NCI-H69 (cell line): ENCODE measurements around the gene CYB5R2.
A peak's percentile ranks its signal among the peaks of the same experiment; 100 is the strongest.
"Not testable (repeated sequence)": the region's sequence is repeated elsewhere in the genome, so short reads cannot be mapped to it uniquely, and the experiment has no call there.

Experiments
- DNase-seq: peaks from one replicate; lab custom pipeline; 2025; lab: John Stamatoyannopoulos, UW

The CYB5R2 gene

DNA sequence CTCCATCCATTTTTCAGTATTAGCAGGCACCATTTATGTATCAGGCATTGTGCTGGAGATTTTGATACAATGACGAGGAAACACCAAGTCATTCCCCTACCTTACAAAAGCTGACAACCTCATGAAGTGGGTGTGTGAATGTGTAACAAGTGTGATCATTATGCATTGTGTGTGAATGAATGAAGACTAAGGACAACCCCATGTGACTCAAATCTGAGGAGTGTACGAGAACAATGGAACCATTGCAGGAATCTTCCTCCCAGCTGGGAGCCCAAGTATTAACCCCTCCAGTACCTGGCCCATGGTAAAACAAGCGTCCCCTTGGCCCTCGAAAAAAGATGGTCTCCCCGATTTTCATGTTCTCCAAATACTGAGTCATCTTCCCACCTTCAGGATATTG lies 4.4 kb downstream of the CYB5R2 start:
- no peak for DNase-seq

DNA sequence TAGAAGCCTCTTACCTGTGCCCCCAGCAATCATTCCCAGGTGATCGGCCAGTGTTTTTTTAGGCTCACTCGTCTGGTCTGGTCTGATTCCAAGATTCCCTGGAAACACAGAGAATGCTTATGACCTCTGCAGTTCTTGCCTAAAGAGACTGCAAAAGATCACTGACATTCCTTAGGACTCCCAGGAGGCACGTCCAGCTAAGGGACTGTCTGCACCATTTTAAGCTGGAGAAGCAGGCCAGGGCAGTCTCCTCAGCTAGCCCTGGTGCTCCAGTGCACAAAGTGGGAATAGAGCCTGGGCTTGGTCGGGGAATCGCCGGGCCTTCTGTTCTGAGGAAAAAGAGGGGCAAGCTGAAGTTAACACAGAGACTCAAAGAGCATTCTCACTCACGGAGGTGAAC lies 4.8 kb downstream of the CYB5R2 start:
- no peak for DNase-seq

GRCh38 chr11:7667460-7667859 lies 5.8 kb downstream of the CYB5R2 start:
- DNase-seq: peak; percentile 6

DNA sequence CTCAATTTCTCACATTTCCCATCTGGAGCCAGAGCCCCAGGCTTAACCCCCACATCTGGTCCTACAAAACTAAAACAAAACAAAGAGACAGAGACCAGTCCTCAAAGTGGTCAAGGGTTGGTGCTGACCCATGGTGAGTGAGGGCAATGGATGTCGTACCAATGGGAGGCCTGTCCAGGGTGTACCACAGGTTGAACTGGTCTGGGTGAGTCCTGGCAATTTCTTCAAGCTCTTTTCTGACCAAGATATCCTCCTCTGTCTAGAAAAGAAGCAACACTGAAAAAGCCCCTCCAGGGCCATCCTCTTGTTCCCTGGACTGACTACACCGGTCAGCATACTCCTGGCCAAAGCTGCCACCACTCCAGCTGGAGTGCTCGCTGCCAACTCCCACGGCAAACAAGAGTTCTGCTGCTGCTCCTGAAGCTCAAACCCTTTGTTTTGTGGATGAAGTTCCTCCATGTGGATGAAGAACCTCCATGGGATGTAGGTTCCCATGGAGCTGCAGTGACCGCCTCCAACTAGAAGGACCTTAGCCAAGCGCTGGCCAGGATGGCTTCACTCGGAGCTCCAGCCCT lies 6.9 kb downstream of the CYB5R2 start:
- DNase-seq: no peak

- peak; percentile 74 for DNase-seq
Measured at GRCh38 chr11:7665473-7666291, 7.6 kb downstream of the CYB5R2 start.

GRCh38 chr11:7664867-7665266 lies 8.4 kb downstream of the CYB5R2 start:
- DNase-seq: no peak

GRCh38 chr11:7663531-7663930 lies 9.8 kb downstream of the CYB5R2 start:
- not testable (repeated sequence) for DNase-seq

DNA sequence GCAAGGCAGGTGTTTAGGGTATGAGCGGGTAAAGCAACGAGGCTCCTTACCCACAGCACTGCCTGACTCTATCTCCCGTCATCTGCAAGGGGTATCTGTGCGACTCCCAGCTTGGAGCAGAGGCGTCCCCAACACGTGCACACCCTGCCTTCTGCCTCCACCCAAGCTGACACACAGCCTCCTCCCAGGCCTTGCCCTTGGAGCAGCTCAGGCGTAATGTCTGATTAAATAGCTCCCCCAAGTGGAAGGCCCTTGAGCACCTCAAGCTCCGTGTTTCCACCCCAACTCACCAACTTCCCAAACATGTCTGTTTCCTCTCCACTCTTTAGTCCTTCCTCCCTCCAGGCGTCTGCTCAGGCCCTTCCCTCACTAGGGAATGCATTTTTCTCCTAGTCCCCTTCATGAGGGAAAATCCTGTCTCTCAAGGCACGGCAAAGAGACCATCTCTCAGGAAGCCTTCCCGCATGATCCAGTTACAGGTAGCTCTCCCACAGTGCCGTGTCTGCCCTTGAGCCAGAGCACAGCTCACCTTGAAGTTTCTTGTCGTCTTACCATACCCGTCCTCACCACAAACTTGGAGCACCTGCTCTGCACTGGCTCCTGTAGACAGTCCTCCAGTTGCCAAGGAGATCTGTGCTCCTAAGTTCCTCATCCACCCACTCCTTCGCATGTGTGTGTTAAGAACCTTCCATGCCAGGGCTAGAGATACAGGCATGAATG lies 15.8 kb downstream of the CYB5R2 start:
- peak; percentile 68 for DNase-seq

GRCh38 chr11:7656704-7657103 lies 16.6 kb downstream of the CYB5R2 start:
- no peak for DNase-seq

GRCh38 chr11:7655253-7656217 lies 17.8 kb downstream of the CYB5R2 start:
- no peak for DNase-seq

DNA sequence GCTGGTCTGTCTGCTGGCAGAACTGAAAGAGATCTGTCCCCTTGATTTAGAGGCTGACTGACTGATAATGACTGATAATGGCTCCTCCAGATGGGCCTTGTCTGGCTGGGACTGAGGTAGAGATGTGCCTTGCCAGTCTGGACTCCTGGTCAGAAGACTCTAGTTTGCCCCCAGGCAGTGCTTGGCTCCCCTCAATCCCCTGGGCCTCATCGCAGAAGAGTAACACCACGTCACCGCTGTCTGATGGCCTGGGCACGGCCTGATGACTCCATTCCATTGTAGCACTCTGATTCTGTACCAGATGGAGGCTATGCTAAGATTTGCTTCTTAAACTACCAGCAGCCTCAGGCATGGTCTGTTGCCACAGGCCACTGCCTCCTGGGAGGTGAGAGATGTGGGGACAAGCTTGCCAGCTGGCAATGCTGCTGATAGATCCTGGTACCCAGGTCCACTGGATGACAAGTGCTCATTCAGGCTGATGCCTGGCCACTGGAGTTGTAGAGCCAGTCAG lies 19.1 kb downstream of the CYB5R2 start:
- DNase-seq: peak; percentile 76

DNA sequence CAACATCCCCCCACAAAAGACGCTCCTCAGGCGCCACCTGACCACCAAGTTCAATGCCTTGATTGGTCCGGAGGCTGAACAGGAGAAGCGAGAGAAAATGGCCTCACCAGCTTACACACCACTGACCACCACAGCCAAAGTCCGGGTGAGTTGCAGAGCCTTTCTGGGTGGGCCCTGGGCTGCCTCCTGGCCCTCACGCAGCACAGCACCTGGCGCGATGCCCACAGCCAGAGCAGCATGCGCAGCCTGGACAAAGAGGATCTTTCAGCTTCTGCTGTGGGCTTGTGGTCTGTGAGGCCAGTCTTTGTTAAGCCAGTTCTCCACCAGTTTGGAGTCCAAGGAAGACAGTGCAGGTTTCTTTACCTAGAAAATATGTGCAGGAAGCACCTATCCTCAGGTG lies 21.6 kb downstream of the CYB5R2 start:
- no peak for DNase-seq

GRCh38 chr11:7651140-7651551 lies 22.2 kb downstream of the CYB5R2 start:
- DNase-seq: no peak

DNA sequence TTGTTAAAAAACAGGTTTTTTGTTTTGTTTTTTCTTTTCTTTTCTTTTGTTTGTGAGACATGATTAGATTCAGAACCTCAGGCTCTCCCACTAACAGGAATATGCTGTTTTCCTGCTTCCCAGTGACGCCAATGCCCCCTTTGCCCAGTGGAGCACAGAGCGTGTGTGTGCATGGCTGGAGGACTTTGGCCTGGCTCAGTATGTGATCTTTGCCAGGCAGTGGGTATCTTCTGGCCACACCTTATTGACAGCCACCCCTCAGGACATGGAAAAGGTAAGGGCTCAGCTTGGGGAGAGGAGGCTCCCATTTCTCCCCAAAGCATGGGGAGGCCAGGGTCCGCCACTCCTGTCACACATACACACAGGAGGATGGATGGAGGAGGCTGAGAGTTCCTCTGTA lies 25.0 kb downstream of the CYB5R2 start:
- no peak for DNase-seq

- DNase-seq: no peak
Measured at GRCh38 chr11:7646866-7647265, 26.4 kb downstream of the CYB5R2 start.

GRCh38 chr11:7645206-7645605 lies 28.1 kb downstream of the CYB5R2 start:
- DNase-seq: peak; percentile 12

- DNase-seq: peak; percentile 63
Measured at GRCh38 chr11:7643314-7643713, 30.0 kb downstream of the CYB5R2 start.

GRCh38 chr11:7642747-7643146 lies 30.6 kb downstream of the CYB5R2 start:
- no peak for DNase-seq

GRCh38 chr11:7640816-7641215 lies 32.5 kb downstream of the CYB5R2 start:
- no peak for DNase-seq

DNA sequence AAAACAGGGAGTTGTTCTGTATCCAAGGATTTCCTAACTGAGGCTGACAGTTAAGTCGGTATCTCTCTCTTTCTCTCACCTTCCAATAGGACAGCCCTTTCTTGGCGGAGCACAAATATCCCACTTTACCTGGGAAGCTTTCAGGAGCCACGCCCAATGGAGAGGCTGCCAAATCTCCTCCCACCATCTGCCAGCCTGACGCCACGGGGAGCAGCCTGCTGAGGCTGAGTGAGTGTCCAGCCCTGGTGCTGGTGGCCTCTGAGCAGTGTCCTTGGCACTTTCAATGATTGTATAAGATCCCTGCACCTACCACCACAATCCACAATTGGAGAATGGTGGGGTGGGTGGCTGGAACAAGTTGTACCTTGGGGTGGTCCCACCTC lies 33.7 kb downstream of the CYB5R2 start:
- peak; percentile 82 for DNase-seq
